WTC11 (cell line): Measurements from ENCODE around the gene DHRSX.

Experiments
- RELA ChIP-seq: sonication (generic); formaldehyde crosslinking; IDR thresholded peaks from 2 replicates; pipeline ENCODE4 v1.8.1; 2022; ENCODE audit warnings: missing genetic modification reagents, mild to moderate bottlenecking, borderline replicate concordance
- TF ChIP-seq, protein P1 (sequence below): sonication (generic); formaldehyde crosslinking; IDR thresholded peaks from 2 replicates; pipeline ENCODE4 v1.8.0; 2022; ENCODE audit warnings: mild to moderate bottlenecking, missing genetic modification reagents
- TF ChIP-seq, protein P2 (sequence below): sonication (generic); formaldehyde crosslinking; IDR thresholded peaks from 2 replicates; pipeline ENCODE4 v1.8.1; 2022; ENCODE audit warnings: low read depth, mild to moderate bottlenecking, moderate library complexity, missing genetic modification reagents, borderline replicate concordance

DNA sequence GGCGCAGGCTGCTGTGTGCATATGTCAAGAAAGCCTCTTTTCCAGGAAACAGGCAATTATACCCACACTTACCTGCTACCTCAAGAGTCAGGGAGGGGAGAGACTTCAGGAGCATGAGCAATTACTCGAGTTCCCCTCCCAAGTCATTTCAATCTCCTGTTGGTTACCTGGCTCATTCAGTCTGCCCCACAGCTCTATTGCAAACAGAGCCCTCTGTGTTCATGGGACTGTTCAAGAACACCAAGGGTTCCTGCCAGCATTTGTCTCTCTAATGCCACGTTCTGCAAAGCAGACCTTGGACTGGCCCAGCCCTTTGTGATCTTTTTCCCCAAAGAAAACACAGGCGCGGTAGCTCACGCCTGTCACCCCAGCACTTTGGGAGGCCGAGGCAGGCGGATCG lies 274.6 kb downstream of the DHRSX start:
- TF ChIP-seq, protein P1, sequence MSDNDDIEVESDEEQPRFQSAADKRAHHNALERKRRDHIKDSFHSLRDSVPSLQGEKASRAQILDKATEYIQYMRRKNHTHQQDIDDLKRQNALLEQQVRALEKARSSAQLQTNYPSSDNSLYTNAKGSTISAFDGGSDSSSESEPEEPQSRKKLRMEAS (CRISPR knock-in tag) = no peak
- TF ChIP-seq RELA (CRISPR knock-in tag) = no peak
- TF ChIP-seq, protein P2, sequence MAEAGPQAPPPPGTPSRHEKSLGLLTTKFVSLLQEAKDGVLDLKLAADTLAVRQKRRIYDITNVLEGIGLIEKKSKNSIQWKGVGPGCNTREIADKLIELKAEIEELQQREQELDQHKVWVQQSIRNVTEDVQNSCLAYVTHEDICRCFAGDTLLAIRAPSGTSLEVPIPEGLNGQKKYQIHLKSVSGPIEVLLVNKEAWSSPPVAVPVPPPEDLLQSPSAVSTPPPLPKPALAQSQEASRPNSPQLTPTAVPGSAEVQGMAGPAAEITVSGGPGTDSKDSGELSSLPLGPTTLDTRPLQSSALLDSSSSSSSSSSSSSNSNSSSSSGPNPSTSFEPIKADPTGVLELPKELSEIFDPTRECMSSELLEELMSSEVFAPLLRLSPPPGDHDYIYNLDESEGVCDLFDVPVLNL (CRISPR knock-in tag) = no peak
